GM12878 (cell line): ENCODE measurements around the gene STRN4. TPM values are rescaled to one million over a fixed set of nuclear protein-coding genes. Genes with fewer than 3 reads are reported as not detected.
A peak's percentile ranks its signal among the peaks of the same experiment; 100 is the strongest.

Source experiments
- ATAC-seq: fragments of 200-7000 bp; cut with Tn5 transposase; 3 replicates; pipeline ENCODE4 v1.9.1; 2020; ENCODE audit warnings: mild to moderate bottlenecking, moderate library complexity
- BruUV-seq: library from RNA; stranded (reverse); fragments of 400-500 nt; replicated peaks from 2 replicates; lab custom pipeline; 2021; lab: Mats Ljungman, UMichigan
- CTCF ChIA-PET: fragments of 300-600 bp; sonication (Branson Sonifier 250); formaldehyde crosslinking; extraction: SDS; loops from one replicate; lab custom pipeline; 2021; ENCODE audit warnings: inconsistent platforms; lab: Yijun Ruan, JAX
- POLR2A ChIA-PET: fragments of 350-600 bp; formaldehyde crosslinking; extraction: SDS; loops from one replicate; lab custom pipeline; 2021; ENCODE audit warnings: inconsistent platforms; lab: Charles Lee
- RAD21 ChIA-PET: fragments of 300-600 bp; sonication (Branson Sonifier 250); formaldehyde crosslinking; loops from one replicate; lab custom pipeline; 2023; ENCODE audit warnings: antibody characterized with exemption; ENCODE audit not compliant: unreplicated experiment; lab: Charles Lee
- SMC1A ChIA-PET: fragments of 300-600 bp; sonication (Branson Sonifier 250); formaldehyde crosslinking; loops from one replicate; lab custom pipeline; 2023; ENCODE audit not compliant: unreplicated experiment, uncharacterized antibody; lab: Charles Lee
- DNase-seq: peaks from one replicate; pipeline ENCODE4 v3.0.0-alpha.2; 2011; ENCODE audit warnings: low read depth, low spot score
- FAIRE-seq: peaks from 3 replicates; lab custom pipeline; 2011; peaks lifted over from hg19 to GRCh38; lab: Jason Lieb, UNC
- H2AFZ ChIP-seq: 2 replicates; pipeline ENCODE4 v1.6.0; 2011; ENCODE audit warnings: low read depth, low read length, control low read depth; ENCODE audit not compliant: control insufficient read depth
- H3K27ac ChIP-seq: 2 replicates; pipeline ENCODE4 v1.5.1; 2011; ENCODE audit warnings: control low read depth; ENCODE audit not compliant: control insufficient read depth, insufficient read depth
- H3K27me3 ChIP-seq, 2 experiments: replicated peaks in 1 of 2; 2 replicates each; pipeline versions ENCODE4 v1.6.0 to v1.6.1; 2011; ENCODE audit warnings: low read length in 1 of 2; ENCODE audit not compliant: control insufficient read depth in 2 of 2, insufficient read depth in 2 of 2
- H3K36me3 ChIP-seq, 2 experiments: 2 replicates each; pipeline ENCODE4 v1.5.1; 2011; ENCODE audit warnings: low read length in 1 of 2; ENCODE audit not compliant: control insufficient read depth in 2 of 2, insufficient read depth in 2 of 2
- H3K4me1 ChIP-seq: 2 replicates; pipeline ENCODE4 v1.6.1; 2011; ENCODE audit warnings: mild to moderate bottlenecking, low read length, moderate library complexity, mixed read lengths; ENCODE audit not compliant: control insufficient read depth, insufficient read depth
- H3K4me2 ChIP-seq: 2 replicates; pipeline ENCODE4 v1.6.0; 2011; ENCODE audit warnings: control low read depth; ENCODE audit not compliant: control insufficient read depth, insufficient read depth
- H3K4me3 ChIP-seq: fragments of 200-600 bp; sonication (generic); 2 replicates; pipeline ENCODE4 v1.5.1; 2016
- H3K79me2 ChIP-seq: 2 replicates; pipeline ENCODE4 v1.6.0; 2011; ENCODE audit warnings: low read length; ENCODE audit not compliant: control insufficient read depth, insufficient read depth
- H3K9ac ChIP-seq: 2 replicates; pipeline ENCODE4 v1.8.0; 2011; ENCODE audit warnings: low read length, control low read depth, mixed read lengths; ENCODE audit not compliant: control insufficient read depth, insufficient read depth
- H3K9me3 ChIP-seq: replicated peaks from 3 replicates; pipeline ENCODE4 v1.5.1; 2011; ENCODE audit warnings: mild to moderate bottlenecking, low read length; ENCODE audit not compliant: control insufficient read depth, insufficient read depth
- H4K20me1 ChIP-seq: 2 replicates; pipeline ENCODE4 v1.6.0; 2011; ENCODE audit not compliant: control insufficient read depth, insufficient read depth
- BHLHE40 ChIP-seq, 2 experiments: fragments of 450-650 bp in 1 of 2; IDR thresholded peaks; 2 replicates each; pipeline ENCODE4 v1.6.1; 2011 to 2017; ENCODE audit warnings: low read depth in 2 of 2, borderline replicate concordance in 1 of 2, improper control_type of control experiment in 1 of 2, low read length in 1 of 2, mild to moderate bottlenecking in 1 of 2
- EP300 ChIP-seq, 2 experiments: fragments of 150-350 bp in 1 of 2; IDR thresholded peaks; 2 replicates each; pipeline ENCODE4 v1.6.1; 2011 to 2012; ENCODE audit warnings: low read depth in 2 of 2, low read length in 2 of 2, borderline replicate concordance in 1 of 2, improper control_type of control experiment in 1 of 2, inconsistent platforms in 1 of 2; ENCODE audit not compliant: control insufficient read depth in 1 of 2
- GABPA ChIP-seq: IDR thresholded peaks from 2 replicates; pipeline ENCODE4 v1.6.1; 2014; ENCODE audit warnings: antibody characterized with exemption, low read depth, mild to moderate bottlenecking, inconsistent platforms
- MTA2 ChIP-seq: fragments of 450-650 bp; IDR thresholded peaks from 2 replicates; pipeline ENCODE4 v1.6.1; 2016; ENCODE audit warnings: low read depth, mild to moderate bottlenecking, moderate library complexity
- MTA3 ChIP-seq: IDR thresholded peaks from 2 replicates; pipeline ENCODE4 v1.6.1; 2012; ENCODE audit warnings: low read length, inconsistent platforms, borderline replicate concordance
- PAX8 ChIP-seq: fragments of 450-650 bp; IDR thresholded peaks from 2 replicates; pipeline ENCODE4 v1.6.1; 2017; ENCODE audit warnings: mild to moderate bottlenecking, moderate library complexity
- POU2F2 ChIP-seq: IDR thresholded peaks from 3 replicates; pipeline ENCODE4 v1.6.1; 2011; ENCODE audit warnings: low read depth, mild to moderate bottlenecking, low read length, borderline replicate concordance
- PRDM15 ChIP-seq: fragments of 450-650 bp; formaldehyde crosslinking; IDR thresholded peaks from 2 replicates; pipeline ENCODE4 v1.4.0; 2020; ENCODE audit warnings: mild to moderate bottlenecking, moderate library complexity
- RUNX3 ChIP-seq: IDR thresholded peaks from 2 replicates; pipeline ENCODE4 v1.6.1; 2012; ENCODE audit warnings: low read length, inconsistent platforms
- SREBF2 ChIP-seq: IDR thresholded peaks from 2 replicates; pipeline ENCODE4 v1.6.1; 2012; ENCODE audit warnings: mild to moderate bottlenecking, low read length
- ZBED1 ChIP-seq: IDR thresholded peaks from 2 replicates; pipeline ENCODE4 v1.6.1; 2016; ENCODE audit warnings: borderline replicate concordance
- ZNF207 ChIP-seq: fragments of 450-650 bp; IDR thresholded peaks from 2 replicates; pipeline ENCODE4 v1.6.1; 2014; ENCODE audit warnings: antibody characterized with exemption, mild to moderate bottlenecking, borderline replicate concordance
- whole genome bisulfite sequencing: methylation state at CpG from one replicate; pipeline ENCODE4 v1.1.6; 2016; ENCODE audit warnings: low lambda C conversion rate; ENCODE audit not compliant: insufficient replicate concordance, insufficient coverage; ENCODE audit errors: missing lambda C conversion rate; 5-methylcytosine and 5-hydroxymethylcytosine counted together
- in situ Hi-C: fragments of 300-500 bp; cut with MboI; formaldehyde crosslinking; loops from 9 replicates; pipeline ENCODE4 v1.14.3; 2018; ENCODE audit warnings: mixed read lengths
- intact Hi-C: fragments of 100-400 bp; cut with micrococcal nuclease; formaldehyde crosslinking; loops from one replicate; pipeline ENCODE4 v1.14.2; 2022; ENCODE audit not compliant: unreplicated experiment
- polyA plus RNA-seq, 11 experiments: library from polyadenylated mRNA; depleted of rRNA in 4 of 11; unstranded in 6 of 11; stranded (reverse) in 5 of 11; fragments of >200 nt; fragmentation: Nextera tagmentation in 4 of 11; fragmentation: Illumina TruSeq in 1 of 11; extraction: Ambion mirVana in 4 of 11; extraction: Trizol in 1 of 11; gene quantifications; 1 replicate in 1 of 11; 2 replicates in 10 of 11; pipeline versions ENCODE4 v1.2.1 to v1.2.3, GENCODE V29; 2011 to 2016; ENCODE audit warnings: inconsistent platforms in 2 of 11, missing spikeins in 2 of 11, low read depth in 1 of 11
- total RNA-seq, 4 experiments: library from RNA; depleted of rRNA in 3 of 4; stranded (reverse); fragments of >200 nt in 3 of 4; fragmentation: Illumina TruSeq in 1 of 4; extraction: Trizol in 1 of 4; gene quantifications; 2 replicates each; pipeline versions ENCODE4 v1.2.1 to v1.2.3, GENCODE V29; 2013 to 2021

STRN4 gene
- total and polyA plus RNA-seq, 10 of the 15 experiments (the other 5 are each of a cell fraction or from before 2014, with no cell fraction given), result 0.42 to 62.8 (median 22.5) TPM

GRCh38 chr19:46731584-46731983 lies 14.7 kb downstream of the STRN4 start:
- Histone ChIP-seq H2AFZ (no peak overlapping the region), H3K9ac (no peak overlapping the region), H3K9me3 (no peaks in the 10 kb centered on the region), H3K79me2 (peaks cover 3% of the 10 kb centered on the region; the same call in 1 of the 2 replicates), H3K36me3 (peaks cover 47 to 68% of the 10 kb centered on the region in 2 experiments), H3K27ac (no peak overlapping the region), H4K20me1 (no peaks in the 10 kb centered on the region; the same call in none of the 2 replicates), H3K4me1 (peaks cover 10% of the 10 kb centered on the region), H3K4me2 (no peak overlapping the region), H3K27me3 (no peaks in the 10 kb centered on the region), H3K4me3 (no peak overlapping the region)
- WGBS, result 75% methylated on average over 14 of the region's 14 CpGs
- SMC1A ChIA-PET, result no interaction called here
- no peak for DNase-seq
- FAIRE-seq, result no peak
- TF ChIP-seq PRDM15 (no peak), ZNF207 (no peak), BHLHE40 (IDR thresholded peaks at IDR 0.05; ENCODE audit: borderline replicate concordance in 1 of 2, low read depth in 2 of 2, low read length in 1 of 2) (no peak), POU2F2 (no peak), GABPA (no peak), SREBF2 (no peak), PAX8 (no peak), ZBED1 (no peak), EP300 (IDR thresholded peaks at IDR 0.05; ENCODE audit: borderline replicate concordance in 1 of 2, control insufficient read depth in 1 of 2, low read depth in 2 of 2, low read length in 2 of 2) (no peak), MTA3 (no peak), RUNX3 (no peak), MTA2 (no peak)
- CTCF ChIA-PET, result interaction anchor here (1.7 to 6.0 kb wide), 2 partner anchors 10 to 27 kb away, joined by 4 to 78 read pairs; no protein-coding TSS in a partner anchor
- RAD21 ChIA-PET, result interaction anchor here (0.5 to 0.6 kb wide), 3 partner anchors 15 to 66 kb away, joined by 3 read pairs; partner anchors contain the start of gene PRKD2
- in situ Hi-C loops, result no loop called here
- intact Hi-C loops, result no loop called here
- ATAC-seq, result 0 out of 3 replicates have a peak, but pooled peaks have one; percentile 11
- POLR2A ChIA-PET, result no interaction called here
- no TSS peak for BruUV-seq
